Daoy (cell line): ENCODE results near the gene SLC23A3. TPM values are rescaled to one million over a fixed set of nuclear protein-coding genes. Genes with fewer than 3 reads are reported as not detected.
"Not testable (repeated sequence)": the region's sequence is repeated elsewhere in the genome, so short reads cannot be mapped to it uniquely, and the experiment has no call there.

Experiments
- DNase-seq: peaks from one replicate; pipeline ENCODE4 v3.0.0-alpha.2; 2015; ENCODE audit warnings: low read depth
- total RNA-seq: library from RNA; depleted of rRNA; stranded (reverse); fragments of >200 nt; shearing (Covaris generic); gene quantifications from 2 replicates; pipeline ENCODE4 v1.2.3, GENCODE V29; 2014

The SLC23A3 gene
- total RNA-seq, 1 experiment from 2014 or later: 0.63 TPM

- DNase-seq: no peak
These were observed 34.8 kb upstream of the SLC23A3 start for GRCh38 chr2:219204425-219205164.

GRCh38 chr2:219201331-219201730 is 31.5 kb upstream of the SLC23A3 start:
- DNase-seq: not testable (repeated sequence)

- not testable (repeated sequence) for DNase-seq
These were observed 30.9 kb upstream of the SLC23A3 start for GRCh38 chr2:219200502-219201326.

GRCh38 chr2:219199470-219200211 is 29.8 kb upstream of the SLC23A3 start:
- no peak for DNase-seq

- no peak for DNase-seq
These were observed 29.1 kb upstream of the SLC23A3 start for GRCh38 chr2:219198974-219199373.

- DNase-seq: no peak
These were observed 27.6 kb upstream of the SLC23A3 start for GRCh38 chr2:219197388-219197787.

- no peak for DNase-seq
These were observed 17.1 kb upstream of the SLC23A3 start for GRCh38 chr2:219186754-219187456.

- DNase-seq: no peak
These were observed 14.3 kb upstream of the SLC23A3 start for GRCh38 chr2:219184121-219184520.

- DNase-seq: no peak
These were observed 13.4 kb upstream of the SLC23A3 start for GRCh38 chr2:219183151-219183772.

- DNase-seq: no peak
These were observed 12.7 kb upstream of the SLC23A3 start for GRCh38 chr2:219182331-219183150.

- DNase-seq: no peak
These were observed 11.7 kb upstream of the SLC23A3 start for GRCh38 chr2:219181531-219181930.

GRCh38 chr2:219180961-219181360 is 11.1 kb upstream of the SLC23A3 start:
- no peak for DNase-seq

- no peak for DNase-seq
These were observed 10.0 kb upstream of the SLC23A3 start for GRCh38 chr2:219179601-219180465.

GRCh38 chr2:219178377-219179175 is 8.7 kb upstream of the SLC23A3 start:
- no peak for DNase-seq

GRCh38 chr2:219177552-219178376 is 7.9 kb upstream of the SLC23A3 start, which contains the start of gene RETREG2:
RETREG2 (plus strand) TSS chr2:219178275; CDS start chr2:219178353, 78 bp downstream.
- DNase-seq: peak; percentile 93

GRCh38 chr2:219176818-219177551 is 7.2 kb upstream of the SLC23A3 start, which contains the start of gene CNPPD1:
CNPPD1 (minus strand) TSS chr2:219176925; CDS start chr2:219176828, 97 bp downstream.
- peak; percentile 91 for DNase-seq
